ENCODE data around the gene KIAA1217. TPM values are rescaled to one million over a fixed set of nuclear protein-coding genes. Genes with fewer than 3 reads are reported as not detected.

Gene KIAA1217, protein sequence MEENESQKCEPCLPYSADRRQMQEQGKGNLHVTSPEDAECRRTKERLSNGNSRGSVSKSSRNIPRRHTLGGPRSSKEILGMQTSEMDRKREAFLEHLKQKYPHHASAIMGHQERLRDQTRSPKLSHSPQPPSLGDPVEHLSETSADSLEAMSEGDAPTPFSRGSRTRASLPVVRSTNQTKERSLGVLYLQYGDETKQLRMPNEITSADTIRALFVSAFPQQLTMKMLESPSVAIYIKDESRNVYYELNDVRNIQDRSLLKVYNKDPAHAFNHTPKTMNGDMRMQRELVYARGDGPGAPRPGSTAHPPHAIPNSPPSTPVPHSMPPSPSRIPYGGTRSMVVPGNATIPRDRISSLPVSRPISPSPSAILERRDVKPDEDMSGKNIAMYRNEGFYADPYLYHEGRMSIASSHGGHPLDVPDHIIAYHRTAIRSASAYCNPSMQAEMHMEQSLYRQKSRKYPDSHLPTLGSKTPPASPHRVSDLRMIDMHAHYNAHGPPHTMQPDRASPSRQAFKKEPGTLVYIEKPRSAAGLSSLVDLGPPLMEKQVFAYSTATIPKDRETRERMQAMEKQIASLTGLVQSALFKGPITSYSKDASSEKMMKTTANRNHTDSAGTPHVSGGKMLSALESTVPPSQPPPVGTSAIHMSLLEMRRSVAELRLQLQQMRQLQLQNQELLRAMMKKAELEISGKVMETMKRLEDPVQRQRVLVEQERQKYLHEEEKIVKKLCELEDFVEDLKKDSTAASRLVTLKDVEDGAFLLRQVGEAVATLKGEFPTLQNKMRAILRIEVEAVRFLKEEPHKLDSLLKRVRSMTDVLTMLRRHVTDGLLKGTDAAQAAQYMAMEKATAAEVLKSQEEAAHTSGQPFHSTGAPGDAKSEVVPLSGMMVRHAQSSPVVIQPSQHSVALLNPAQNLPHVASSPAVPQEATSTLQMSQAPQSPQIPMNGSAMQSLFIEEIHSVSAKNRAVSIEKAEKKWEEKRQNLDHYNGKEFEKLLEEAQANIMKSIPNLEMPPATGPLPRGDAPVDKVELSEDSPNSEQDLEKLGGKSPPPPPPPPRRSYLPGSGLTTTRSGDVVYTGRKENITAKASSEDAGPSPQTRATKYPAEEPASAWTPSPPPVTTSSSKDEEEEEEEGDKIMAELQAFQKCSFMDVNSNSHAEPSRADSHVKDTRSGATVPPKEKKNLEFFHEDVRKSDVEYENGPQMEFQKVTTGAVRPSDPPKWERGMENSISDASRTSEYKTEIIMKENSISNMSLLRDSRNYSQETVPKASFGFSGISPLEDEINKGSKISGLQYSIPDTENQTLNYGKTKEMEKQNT (N-terminal part only)
- 2.8 to 4.9 TPM (median 3.2 TPM) in 5 replicates for total RNA-seq (2022; extraction: Qiagen RNA extraction; ENCODE audit: low read depth)

DNA sequence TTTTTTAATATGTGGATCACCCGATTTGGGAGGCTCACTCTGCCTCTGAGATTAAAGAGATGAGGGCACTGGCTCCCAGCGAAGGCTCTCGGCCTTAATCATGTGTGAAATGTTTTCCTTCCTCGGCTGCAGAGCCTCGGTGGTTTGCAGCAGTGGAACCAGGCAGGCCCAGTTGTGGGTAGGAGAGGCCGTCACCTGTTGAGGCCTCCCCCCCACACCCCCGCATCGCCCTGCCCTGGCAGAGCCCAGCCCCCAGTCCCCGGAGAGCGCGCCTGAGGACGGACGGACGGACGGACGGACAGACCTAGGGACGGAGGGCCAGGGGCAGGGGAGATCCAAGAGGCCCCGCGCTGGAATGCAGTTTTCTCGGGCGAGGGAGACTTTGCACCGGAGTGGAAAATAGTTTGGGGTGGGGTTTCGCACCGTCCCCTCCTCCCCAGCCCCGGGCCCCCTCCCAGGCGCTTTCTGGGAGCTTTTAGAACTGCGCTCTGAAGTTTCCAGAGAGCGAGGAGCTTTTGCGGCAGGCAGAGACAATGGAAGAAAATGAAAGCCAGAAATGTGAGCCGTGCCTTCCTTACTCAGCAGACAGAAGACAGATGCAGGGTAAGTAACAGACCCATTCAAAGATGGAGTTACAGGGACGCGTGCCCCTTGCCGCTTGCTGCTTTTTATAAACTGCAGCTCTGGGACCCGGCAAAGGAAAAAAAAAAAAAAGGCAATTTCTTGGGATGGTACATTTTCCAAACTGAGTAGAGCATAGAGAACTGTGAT lies at the start of gene KIAA1217:
Gene KIAA1217, plus strand, starts transcription at position 478 of the 771 bp plus-strand sequence. Its CDS starts 56 bp downstream, at position 534.

